GM12872 (cell line): ENCODE results near the gene PARD6B.

Source experiments
- TF ChIP-seq, protein P1 (sequence below): IDR thresholded peaks from 3 replicates; pipeline ENCODE4 v1.5.1; 2011; ENCODE audit warnings: low read depth, mild to moderate bottlenecking, low read length, moderate library complexity; ENCODE audit not compliant: insufficient read depth

The PARD6B gene

GRCh38 chr20:50724112-50724725 is 7.2 kb upstream of the PARD6B start:
- TF ChIP-seq, protein P1, sequence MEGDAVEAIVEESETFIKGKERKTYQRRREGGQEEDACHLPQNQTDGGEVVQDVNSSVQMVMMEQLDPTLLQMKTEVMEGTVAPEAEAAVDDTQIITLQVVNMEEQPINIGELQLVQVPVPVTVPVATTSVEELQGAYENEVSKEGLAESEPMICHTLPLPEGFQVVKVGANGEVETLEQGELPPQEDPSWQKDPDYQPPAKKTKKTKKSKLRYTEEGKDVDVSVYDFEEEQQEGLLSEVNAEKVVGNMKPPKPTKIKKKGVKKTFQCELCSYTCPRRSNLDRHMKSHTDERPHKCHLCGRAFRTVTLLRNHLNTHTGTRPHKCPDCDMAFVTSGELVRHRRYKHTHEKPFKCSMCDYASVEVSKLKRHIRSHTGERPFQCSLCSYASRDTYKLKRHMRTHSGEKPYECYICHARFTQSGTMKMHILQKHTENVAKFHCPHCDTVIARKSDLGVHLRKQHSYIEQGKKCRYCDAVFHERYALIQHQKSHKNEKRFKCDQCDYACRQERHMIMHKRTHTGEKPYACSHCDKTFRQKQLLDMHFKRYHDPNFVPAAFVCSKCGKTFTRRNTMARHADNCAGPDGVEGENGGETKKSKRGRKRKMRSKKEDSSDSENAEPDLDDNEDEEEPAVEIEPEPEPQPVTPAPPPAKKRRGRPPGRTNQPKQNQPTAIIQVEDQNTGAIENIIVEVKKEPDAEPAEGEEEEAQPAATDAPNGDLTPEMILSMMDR: no peak

DNA sequence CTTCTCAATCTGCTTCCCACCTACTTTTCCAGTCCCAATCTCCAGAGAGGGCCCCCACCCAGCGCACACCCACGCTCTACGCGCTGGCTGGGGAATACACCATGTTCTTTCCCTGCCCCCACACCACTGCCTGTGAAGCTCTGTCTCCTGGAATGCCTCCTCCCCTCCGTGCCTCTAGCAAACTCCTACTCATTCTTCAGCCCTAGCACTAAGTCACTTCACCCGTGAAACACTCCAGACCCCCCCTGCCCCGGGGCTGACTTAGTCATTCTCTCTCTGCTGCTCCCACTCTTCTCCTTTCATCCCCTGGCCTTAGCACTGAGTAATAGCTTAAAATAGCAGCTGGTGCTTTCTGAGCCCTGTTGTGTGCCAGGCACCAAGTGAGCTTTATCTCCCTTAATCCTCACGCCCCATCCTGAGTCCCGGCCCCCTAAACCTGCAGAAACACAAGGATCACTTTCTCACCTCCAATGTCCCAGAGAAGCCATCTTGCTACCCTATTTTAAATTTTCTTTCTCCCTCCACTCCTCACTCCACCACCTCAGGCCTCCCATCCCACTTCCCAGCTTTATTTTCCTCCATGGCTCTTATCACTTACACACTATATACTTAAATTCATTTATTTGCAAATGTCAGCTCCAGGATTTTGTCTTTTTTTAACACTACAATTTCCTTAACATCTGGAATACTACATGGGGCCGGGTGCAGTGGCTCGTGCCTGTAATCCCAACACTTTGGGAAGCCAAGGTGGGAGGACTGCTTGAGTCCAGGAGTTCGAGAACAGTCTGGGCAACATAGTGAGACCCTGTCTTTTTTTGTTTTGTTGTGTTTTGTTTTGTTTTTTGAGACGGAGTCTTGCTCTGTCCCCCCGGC is 6.3 kb upstream of the PARD6B start:
- TF ChIP-seq, protein P1: no peak

DNA sequence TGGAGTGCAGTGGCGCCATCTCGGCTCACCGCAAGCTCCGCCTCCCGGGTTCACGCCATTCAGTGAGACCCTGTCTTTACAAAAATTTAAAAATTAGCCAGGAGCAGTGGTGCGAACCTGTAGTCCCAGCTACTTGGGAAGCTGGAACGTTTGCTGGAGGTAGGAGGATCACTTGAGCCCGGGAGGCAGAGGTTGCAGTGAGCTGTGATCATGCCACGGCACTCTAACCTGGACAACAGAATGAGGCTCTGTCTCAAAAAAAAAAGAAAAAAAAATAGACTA is 5.7 kb upstream of the PARD6B start:
- TF ChIP-seq, protein P1: no peak

- TF ChIP-seq, protein P1: no peak
Measured at GRCh38 chr20:50726955-50727791, 4.2 kb upstream of the PARD6B start.

DNA sequence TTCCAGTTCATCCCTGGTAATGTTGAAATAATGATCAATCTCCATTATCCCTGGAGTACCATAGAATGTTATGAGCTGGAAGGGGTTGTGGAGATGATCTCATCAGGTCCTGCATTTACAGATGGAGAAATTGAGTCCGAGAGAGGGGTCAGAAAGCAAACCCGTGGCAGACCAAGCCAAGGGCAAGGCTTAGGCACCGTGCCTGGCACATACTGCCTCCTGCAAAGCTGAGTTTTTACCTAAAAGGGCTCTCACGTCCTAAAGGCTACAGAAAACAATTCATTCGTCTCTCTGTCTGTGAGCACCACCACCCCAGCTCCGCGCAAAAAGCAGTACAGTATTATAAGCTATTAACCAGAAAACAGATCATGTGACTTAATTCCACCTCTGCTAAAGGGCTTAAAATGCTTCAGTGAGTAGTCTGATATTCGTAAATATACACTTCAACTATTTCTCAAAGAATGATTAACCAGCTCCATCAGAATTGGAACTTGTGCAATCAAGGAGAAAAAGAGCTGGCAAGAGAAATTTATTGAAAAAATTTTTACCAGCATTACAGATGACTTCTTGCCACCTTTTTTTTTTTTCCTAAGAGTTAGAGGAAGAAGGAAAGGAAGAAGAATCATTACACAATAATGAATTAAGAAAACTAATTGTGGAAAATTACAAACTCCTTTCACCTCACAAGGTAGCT is 3.4 kb upstream of the PARD6B start:
- TF ChIP-seq, protein P1: no peak

DNA sequence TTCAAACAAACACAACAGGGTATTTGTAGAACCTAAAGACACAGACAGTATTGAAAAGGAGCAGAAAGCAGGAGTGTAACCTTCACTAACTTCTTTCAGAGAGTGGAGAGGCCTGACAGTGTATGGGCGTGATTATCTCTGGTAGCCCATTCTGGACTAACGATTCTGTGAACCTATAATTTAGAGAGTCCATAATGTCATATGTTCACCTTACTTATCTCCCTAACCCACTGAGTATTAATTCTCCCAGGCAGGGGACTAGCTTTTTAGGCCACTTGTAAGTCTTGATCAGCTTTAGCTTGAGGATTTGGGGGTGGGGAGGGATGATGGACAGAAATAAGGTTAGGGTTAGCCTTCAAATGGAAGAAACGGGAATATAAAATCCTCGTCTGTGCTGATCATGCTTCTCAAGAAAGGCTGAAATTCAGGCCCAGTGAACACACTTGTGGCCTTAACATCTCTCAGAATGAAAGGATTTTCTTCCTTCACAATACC is 2.8 kb upstream of the PARD6B start:
- TF ChIP-seq, protein P1: no peak
